Putamen (tissue), 1 donor: ENCODE data around the gene KIAA0040.

Experiments
- DNase-seq: peaks from one replicate; pipeline ENCODE4 v3.0.0-alpha.2; 2016; ENCODE audit warnings: low spot score

KIAA0040 gene

DNA sequence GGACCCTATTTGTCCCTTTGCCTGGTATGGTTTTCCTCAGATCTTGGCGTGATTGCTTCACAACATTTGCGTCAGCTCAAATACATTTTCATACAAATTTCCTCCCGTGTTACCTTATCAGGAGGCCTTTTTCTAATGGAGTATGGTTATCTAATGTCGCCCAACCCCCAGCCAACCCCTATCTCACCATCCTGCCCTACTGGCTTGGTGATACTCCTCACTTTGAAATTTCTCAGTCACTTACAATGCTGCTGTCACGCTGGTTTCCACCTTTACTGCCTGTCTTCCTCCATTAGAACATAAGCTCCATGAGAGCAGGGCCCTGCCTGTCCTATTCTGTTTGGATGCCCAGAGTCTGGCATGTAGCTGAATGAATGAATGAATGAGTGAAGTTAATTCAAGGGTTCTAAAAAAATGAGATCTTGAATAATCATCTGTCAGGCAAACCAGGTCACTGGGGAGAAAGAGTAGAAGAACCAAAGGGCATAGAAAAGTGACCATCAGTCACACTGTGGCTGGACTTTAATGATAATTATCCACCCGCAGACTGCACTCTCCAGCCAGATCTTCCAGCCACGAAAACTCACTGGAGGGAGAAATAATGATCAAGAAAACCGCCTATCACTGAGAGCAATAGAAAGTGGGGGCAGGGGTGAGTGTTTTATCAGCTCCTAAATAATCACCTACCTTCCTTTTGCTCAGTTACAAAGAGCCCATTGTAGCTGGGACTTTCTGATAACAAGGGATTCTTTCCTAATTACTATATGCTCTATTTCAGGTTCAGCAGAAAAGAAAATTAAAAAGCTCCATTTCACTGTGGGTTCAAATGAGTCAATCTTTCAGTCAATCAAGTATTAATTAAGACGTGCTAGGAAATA, 21.3 kb downstream of the KIAA0040 start:
- no peak for DNase-seq

DNA sequence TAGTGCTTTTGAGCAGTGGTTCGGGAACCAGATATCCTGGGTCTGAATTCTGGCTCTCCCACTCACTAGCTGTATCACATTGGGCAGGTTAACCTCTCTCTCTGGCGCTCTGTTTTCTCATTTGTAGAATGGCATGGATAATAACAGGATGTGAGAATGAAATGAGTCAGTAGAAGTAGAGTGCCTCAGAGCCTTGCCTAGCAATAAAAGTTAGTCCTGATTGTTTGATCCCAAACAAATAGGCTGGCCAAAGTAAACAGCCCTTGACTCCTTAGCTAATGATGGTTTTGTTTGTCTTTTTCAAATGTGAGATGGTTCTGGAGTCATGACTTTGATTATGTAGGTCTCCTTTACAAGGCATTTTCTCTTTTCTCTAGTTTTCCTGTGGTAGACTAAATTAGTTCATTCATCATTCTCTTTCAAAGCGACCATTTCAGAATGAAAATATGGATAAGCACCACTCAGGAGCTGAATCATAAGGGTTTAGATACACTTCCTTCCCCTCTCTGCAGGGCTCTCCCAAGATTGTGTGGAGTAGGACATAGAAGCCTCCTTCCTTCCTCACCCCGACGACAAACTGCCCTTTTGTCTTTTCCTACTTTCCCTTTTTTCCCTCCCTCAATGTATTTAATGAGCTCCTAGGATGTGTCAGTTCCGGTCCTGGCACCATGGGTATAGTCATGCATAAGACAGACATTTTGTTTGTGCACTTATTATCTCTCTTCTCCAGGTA, 23.1 kb downstream of the KIAA0040 start:
- no peak for DNase-seq

DNA sequence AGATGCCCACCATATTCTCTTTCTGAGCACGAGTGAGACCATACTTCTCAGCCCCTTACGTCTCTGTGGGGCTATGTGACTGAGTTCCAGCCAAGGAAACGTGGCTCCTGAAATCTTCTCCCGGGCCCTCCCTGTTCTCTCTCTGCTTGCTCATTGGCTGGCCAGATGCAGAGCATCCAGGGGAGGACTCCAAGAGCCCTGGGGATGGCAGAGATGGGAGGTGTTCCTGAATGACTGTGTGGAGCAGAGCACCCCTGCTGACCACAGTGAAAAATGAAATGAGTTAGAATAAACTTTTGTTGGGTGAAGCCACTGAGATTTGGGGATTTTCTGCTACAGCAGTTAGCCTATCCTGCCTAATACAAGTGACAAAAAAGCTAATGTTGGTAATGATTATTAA, 23.8 kb downstream of the KIAA0040 start:
- DNase-seq, result no peak

DNA sequence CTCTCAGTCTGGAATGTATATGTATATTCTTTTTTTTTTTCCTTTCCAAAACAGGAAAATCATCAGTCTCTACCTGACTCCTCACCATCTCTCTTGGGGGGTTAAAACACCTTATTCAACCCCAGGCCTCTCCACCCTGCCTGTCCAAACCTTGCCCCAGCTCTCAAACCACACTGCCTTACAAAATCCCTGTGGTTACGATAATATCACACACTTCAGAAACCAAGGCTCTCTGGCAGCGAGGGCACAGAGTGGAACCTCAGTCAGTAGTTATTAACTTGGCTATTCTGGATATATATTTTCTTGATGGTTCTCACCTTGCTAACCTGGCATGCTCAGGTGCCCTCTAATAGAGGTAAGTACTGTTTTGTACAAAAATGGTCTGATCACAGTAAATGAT, 24.7 kb downstream of the KIAA0040 start:
- no peak for DNase-seq

DNA sequence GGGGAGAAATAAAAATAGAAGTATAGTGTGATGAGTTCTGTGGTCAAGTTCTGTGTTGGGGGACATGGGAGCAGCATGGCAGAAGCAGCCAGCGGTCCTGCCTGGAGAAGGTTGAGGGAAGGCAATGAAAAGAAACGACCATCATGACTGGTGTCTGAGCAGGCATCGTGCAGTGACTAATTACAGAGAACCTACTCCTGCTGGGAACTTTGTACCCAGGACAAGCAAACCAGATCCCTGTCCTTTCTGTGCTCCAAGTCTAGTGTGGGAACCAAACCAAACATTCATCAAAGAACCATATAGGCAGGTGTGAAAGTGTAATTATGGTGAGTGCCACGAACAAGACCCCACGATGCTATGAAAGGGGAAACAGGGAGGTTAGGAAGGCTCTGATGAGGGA, 25.8 kb downstream of the KIAA0040 start:
- no peak for DNase-seq

DNA sequence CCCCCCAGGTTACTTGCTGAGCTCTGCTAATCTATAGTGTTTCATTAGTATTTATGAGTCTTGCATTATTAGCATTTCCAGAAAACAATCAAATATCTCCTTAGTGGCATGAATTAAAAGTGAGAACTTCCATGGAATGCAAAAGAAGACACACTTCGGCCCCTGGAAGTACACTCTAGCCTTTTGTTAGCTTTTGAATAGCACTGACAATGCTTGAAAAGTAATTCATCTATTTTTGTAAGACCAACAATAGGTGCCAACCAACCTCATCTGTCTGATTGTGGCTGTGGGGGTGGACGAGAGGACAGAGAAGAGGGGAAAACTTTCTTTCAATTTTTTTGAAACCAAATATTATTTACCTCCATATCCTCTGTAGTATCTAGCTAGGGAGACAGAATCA, 27.8 kb downstream of the KIAA0040 start:
- no peak for DNase-seq

DNA sequence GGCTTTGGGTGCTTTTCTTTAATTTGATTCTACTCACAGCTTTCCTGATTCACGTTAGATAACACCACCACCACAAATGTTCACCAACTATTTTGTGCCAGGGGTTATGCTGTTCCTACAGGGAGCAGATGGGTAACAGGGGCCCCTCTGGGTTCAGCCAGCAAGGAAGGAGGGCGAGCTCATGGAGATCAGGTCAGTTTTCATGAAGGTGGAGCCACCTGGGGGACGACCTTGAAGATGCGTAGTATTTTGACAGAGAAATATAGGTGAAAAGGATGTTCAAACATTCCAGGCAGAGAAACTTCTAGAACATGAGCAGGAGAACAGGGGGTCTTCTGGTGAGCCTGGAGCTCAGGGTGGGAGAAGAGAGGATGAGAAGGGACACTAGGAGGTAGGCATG, 28.9 kb downstream of the KIAA0040 start:
- DNase-seq, result no peak

DNA sequence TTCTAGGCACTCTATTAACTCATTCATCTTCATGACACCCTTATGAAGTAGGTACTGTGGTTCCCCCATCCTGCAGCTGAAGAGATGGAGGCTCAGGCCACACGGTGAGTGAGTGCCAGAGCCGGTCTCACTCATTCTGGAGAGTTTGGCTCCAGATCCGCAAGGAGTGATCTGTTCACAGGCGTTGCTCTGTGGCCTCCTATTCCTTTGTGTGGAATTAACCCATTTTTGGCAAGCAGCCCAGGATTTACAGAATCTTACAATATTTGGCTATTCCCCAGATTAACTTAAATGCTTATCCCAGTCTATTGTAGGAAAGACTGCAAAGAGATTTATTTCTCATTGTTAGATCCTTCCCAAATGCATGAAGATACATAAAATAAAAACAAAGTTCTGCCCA, 29.6 kb downstream of the KIAA0040 start:
- DNase-seq, result no peak

DNA sequence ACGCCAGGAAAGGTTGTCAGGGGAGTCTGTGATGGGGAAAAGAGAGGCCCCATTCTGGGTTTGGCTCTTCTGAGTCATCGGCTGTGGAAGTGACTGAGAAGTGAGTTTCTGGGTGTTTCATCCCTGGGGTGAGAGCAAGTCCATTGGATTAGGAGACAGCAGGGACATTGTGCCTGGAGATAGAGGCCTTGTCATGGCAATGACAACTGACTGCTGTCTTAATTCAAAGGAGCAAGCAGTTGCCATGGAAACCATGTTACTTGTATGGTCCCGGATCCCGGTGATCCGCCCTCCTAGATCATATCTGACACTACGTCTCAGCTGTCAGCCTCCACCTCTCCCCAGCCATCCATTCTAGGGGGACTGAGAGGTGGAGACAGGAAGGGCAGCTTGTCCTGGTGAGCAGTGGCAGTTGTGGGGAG, 34.4 kb downstream of the KIAA0040 start:
- no peak for DNase-seq

DNA sequence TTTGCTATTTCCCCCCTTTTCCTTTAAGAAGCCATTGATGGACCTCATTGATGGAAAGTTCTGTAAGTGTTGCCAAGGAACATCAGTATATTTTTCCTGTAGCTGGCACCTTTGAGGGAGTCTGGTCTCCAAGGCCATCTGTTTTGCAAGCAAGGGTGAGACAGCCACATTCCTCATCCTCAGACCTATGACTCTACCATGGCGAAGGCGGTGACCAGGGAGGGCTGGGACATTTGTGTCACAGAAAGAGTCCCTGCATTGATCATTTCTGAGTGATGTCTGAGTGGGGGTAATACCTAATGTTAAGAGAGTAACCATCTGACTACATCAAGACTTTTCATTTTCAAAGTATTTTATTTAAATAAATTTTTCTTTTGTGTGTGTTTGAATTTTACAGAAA, 35.4 kb downstream of the KIAA0040 start:
- DNase-seq, result no peak

DNA sequence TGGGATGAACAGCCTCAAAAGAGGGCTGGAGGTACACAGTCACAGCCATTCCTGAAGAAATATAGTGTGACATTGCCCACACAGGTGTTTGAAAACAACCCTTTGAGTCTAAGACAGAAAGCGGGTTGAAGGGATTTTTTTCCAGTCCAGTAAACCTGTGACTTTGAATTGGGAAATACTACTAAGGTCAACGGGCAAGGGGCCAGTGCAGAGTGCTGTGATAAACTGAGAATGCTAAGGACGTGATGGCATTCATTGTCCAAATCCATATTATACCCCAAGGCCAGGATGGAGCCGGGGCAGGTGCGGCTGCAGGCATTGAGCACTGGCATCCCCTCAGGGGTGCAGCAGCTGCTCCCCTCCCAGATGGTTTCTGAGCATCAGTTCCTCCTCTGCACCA, 36.6 kb downstream of the KIAA0040 start:
- no peak for DNase-seq

DNA sequence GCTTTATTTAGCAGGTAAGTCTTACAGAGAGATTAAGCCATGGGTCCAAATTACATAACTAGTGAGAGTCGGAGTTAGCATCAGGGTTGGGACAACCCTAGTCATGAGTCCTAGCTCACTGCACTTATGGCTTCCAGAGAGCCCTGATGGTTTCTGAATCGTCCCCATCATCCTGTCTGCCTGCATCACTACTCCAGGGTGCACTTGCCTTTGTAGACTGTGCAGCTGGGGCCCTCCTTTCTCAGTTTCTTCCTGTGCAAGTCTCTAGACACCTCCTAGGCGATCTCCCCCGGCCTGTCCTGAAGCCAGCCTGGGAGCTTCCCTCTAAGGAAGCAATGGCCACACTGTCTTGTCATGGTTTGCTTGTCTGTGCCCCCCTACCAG, 37.1 kb downstream of the KIAA0040 start:
- no peak for DNase-seq

DNA sequence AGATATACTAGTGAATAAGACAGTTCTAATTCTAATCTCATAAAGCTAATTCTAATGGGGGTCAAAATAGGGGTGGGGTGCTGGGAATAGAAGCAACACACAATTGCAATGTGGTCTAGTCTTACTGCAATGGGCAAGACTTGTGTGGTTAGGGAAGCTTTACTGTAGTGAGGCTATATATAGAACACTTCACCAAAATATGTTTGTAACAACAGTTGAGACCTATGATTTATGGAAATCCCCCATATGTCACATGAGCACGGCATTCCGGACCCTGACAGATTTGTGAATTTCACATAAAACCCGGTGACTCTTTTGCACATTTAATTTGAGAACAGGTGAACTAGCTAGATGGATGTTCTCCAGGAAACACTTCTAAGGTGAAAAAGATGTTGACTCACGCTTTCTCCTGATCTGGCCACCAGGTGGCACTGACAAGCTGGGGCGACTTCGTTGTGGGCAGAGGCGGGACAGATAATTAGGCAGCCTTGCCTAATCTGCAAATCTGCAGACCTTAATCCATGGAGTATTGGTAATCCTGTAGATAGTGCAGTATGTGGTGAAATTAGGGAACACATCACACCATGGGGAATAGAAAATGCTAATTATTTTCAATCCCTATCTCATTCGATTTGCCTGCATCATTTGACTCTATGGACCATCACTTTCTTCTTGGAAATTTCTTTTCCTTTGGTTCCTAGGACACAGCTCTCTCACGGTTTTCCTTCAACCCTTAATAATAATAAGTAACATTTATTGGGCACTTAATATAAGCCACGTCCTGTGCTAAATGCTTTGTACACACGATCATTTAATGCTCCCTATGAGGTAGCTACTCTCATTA, 37.7 kb downstream of the KIAA0040 start:
- DNase-seq, result peak; percentile 10

DNA sequence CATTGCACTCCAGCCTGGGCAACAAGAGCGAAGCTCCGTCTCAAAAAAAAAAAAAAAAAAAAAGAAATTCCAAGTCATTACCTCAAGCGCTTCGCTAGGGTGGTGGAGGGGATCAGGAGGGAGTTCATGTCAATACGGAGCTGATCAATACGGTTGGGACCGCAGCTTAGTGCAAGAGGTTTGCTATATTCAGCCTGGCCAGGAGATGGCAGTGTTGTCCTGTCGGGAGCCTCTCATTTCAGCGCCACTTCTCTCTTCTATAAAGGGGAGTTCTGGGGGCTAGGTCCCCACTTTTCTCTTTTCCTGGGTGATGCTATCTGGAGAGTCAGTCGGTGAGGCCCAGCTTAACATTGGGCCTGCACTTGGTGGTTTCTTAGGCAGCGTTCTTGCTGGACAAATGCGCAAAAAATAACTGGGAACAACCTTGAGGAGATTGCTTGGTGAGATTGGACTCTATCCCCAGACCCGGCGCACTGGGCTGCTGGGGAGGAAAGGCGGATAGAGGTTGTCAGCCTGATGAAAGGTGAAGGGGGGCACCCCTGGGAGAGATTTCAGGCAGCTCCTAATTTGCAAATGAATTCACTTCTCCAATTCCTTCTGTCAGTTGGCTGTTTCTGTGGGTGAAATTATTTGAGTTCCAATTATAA, 40.4 kb downstream of the KIAA0040 start:
- DNase-seq, result peak; percentile 19

DNA sequence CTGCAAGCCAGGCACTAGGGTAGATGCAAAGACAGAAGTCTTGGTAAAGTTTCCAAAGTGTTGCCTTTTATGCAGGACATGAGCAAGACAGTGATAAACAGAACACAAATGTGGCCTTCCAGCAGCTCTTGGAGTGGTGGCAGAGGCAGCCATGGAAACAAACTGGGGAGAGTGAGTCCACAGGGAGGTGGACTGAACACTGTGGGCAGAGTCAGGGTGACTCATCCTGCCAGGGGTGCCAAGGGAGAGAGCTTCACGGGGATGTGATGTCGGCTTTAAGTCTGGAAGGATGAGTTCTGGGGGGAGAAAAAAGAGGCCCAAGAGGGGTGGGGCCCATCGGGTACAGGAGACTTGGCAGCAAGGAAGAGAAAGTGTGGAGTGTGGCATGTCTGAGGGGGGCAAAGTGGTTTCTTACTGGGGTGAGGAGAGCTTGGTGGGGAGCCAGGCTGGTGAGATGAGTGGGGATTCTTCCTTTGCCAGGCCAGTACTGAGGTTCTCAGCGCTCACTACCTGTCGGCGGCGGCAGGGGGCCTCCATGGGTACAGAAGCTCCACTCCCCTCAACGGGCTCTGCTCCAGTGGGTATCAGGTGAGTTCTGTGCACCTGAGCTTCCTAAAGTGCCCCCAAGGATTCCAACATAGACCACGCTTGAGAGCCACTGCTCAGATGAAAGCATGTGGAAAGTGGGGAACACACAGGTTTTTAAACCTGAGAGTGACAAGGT, 41.8 kb downstream of the KIAA0040 start:
- DNase-seq, result no peak

DNA sequence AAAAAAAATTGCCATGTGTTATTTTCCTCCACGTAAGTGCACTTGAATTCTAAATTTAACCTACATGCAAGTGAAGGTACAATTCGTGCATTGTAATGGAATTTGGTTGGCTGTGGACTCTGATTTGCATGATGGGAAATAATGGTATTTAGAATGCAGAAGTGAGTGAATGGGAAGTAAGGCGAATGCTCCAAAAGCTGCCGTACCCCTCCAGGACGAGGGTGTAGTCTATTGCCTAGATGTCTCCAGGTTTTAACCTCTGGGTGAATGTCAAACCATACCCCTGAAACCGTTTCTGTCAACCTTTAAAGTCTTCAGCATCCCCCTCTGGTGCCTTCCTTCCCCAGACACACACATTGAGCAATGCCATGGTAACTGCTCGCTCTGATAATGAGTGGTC, 44.5 kb downstream of the KIAA0040 start:
- DNase-seq, result no peak

DNA sequence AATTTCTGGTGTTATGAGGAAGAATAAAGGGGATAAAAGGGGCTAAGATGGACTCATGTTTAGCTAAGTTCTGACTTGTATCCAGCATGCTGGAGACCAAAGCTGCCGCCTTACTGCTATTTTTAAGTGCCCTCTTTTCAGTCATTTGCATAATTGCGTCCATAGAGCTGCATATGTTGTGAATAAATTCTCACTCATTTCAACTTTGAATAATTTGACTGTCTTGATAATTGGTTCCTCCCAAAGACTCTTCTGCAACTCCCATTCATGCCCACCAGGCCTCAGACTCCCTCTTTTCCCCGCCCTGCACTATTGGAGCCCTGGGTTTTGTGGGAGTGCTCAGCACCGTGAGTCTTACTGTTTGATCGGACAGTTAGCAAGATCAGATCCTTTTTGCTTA, 45.0 kb downstream of the KIAA0040 start:
- no peak for DNase-seq

DNA sequence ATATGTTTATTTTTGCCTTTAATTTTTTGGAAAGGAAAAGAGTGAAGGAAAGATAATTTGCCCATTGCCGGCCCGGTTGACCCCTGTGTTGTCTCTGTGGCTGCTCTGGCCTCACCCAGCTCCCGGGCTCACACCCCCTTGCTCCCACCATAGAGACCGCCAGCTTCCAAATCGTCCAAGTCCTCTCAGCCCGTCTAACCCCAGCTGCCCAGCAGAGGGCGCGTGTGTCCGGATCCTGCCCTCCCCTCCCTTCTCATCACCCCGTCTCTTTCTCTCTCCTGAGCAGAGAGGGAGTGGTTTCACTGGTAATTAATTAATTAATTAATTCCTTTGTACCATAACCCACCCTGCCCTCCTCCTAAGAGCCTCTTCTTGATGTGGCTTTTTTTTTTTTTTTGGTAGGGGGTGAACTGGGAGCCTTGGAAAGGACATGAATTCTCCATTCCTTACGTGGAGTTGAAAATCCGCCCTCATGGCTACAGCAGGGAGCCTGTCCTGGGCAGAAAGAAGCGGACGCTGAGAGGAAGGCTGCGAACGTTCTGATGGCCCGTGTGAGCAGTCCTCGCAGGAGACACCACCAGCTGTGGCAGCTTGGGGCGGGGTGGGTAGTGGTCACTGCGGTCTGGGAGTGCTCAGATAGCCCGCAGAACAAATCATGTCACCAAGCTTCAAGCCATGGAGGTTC, 45.9 kb downstream of the KIAA0040 start:
- DNase-seq, result no peak

DNA sequence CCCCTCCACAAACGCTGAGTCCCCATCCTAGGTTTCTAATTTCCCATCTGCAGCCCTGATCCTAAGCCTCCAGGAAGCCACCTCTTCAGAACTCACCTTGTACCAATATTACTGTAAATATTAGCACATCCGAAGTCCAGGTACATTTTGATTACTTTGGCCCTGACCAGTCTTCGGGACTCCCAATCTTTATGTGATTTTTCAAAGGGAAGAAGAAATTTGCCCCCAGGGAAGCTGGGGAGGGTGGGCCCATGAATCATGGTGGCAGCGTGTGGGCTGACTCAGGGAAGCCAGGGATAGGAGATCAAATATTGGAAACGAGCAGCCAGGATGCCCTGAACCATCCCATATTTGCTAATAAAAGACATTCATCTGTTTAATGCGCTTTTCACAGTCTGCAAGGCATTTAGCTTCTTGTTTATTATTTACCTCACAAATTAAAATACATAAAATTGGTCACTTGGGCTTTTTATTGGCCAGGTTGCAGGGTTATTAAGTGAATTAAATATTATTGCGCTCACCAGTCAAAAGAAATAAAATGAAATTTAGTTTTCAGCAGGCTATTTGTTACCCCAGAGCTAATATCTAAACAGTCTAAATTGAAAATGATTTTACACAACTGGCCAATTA, 46.6 kb downstream of the KIAA0040 start:
- DNase-seq, result no peak

DNA sequence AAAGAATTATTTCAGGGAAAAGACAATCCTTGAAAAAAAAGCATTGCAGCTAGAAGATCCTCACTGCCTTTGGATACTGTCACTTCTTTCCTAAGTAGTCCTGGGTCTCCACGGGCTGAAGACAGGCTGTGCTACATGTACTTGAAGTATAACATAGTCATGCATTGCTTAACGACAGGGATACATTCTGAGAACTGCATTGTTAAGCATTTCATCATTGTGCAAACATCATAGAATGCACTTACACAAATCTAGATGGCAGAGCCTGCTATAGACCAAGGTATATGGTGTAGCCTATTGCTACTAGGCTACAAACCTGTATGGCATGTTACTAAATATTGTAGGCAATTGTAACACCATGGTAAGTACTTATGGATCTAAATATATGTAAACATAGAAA, 54.0 kb downstream of the KIAA0040 start:
- no peak for DNase-seq
